Ovary (tissue), 9 donors: ENCODE results near the gene PLA2G2D. TPM values are rescaled to one million over a fixed set of nuclear protein-coding genes. Genes with fewer than 3 reads are reported as not detected.
A peak's percentile ranks its signal among the peaks of the same experiment; 100 is the strongest.

Experiments used
- DNase-seq, 5 donors: peaks; one replicate each; pipeline ENCODE4 v3.0.0-alpha.2; 2019 to 2020
- H3K27ac ChIP-seq, 2 donors: fragments of 200-600 bp; one replicate each; pipeline versions ENCODE4 v1.5.1 to v1.8.0; 2019 to 2022
- H3K27me3 ChIP-seq: fragments of 200-600 bp; one replicate; pipeline ENCODE4 v1.8.0; 2022
- H3K36me3 ChIP-seq: fragments of 200-600 bp; sonication (generic); one replicate; pipeline ENCODE4 v1.5.1; 2019
- H3K4me1 ChIP-seq: one replicate; pipeline ENCODE4 v1.8.1; 2013; ENCODE audit warnings: mild to moderate bottlenecking, moderate library complexity; ENCODE audit not compliant: insufficient read depth
- H3K4me3 ChIP-seq: fragments of 200-600 bp; sonication (generic); one replicate; pipeline ENCODE4 v1.5.1; 2017
- H3K9me3 ChIP-seq, 2 donors: fragments of 200-600 bp in 1 of 2; sonication (generic) in 1 of 2; one replicate each; pipeline versions ENCODE4 v1.5.1 to v1.8.1; 2013 to 2019; ENCODE audit warnings: mild to moderate bottlenecking in 1 of 2, moderate library complexity in 1 of 2
- EP300 ChIP-seq: sonication (generic); formaldehyde crosslinking; IDR thresholded peaks from one replicate; pipeline ENCODE4 v1.6.1; 2017; ENCODE audit warnings: antibody characterized with exemption
- POLR2A ChIP-seq: fragments of 450-650 bp; IDR thresholded peaks from one replicate; pipeline ENCODE4 v1.6.1; 2017; ENCODE audit warnings: antibody characterized with exemption, mild to moderate bottlenecking, moderate library complexity
- WGBS, 3 donors: extraction: QIAGEN DNeasy Blood & Tissue Kit in 1 of 3; methylation state at CpG; one replicate each; pipeline versions ENCODE4 v1.1.5 to v1.1.7; 2013 to 2017; 5-methylcytosine and 5-hydroxymethylcytosine counted together
- intact Hi-C, 4 donors: fragments of 100-400 bp; cut with DNase I; formaldehyde crosslinking; loops; one replicate each; pipeline versions ENCODE4 v1.11.0 to v1.15.1; 2022 to 2023
- polyA plus RNA-seq, 2 donors: library from polyadenylated mRNA; stranded (reverse); fragments of 200-250 nt in 1 of 2; fragments of 350-450 nt in 1 of 2; fragmentation: Illumina TruSeq in 1 of 2; extraction: RNeasy Lipid Tissue Mini Kit (QIAGEN cat#74804) in 1 of 2; gene quantifications; one replicate each; pipeline ENCODE4 v1.2.3, GENCODE V29; 2013 to 2014
- total RNA-seq, 7 donors: library from RNA; depleted of rRNA in 2 of 7; stranded (reverse); fragments of >200 nt in 2 of 7; fragmentation: NEBNext Ultra II Directional in 3 of 7; extraction: Animal tissue kit (Norgen Biotek cat#: 25700) in 3 of 7; gene quantifications; one replicate each; pipeline versions ENCODE4 v1.1.0 to v1.2.4, GENCODE V29; 2016 to 2023
- TF ChIP-seq, protein P1 (sequence below), 3 donors: fragments of 450-650 bp in 2 of 3; fragments of 200-600 bp in 1 of 3; IDR thresholded peaks; one replicate each; pipeline versions ENCODE4 v1.5.1 to v1.8.0; 2016 to 2022; ENCODE audit warnings: antibody characterized with exemption in 3 of 3, mild to moderate bottlenecking in 1 of 3
- donor health status: DM: no; HTN: no; CAD: no; lungs with moderate emphysema.
- donor health status: DM: no; HTN: no; CAD: no.
- donor health status: Bipolar disorder and iron deficiency.
- donor health status: DM: yes; HTN: yes; CAD: no.
- donor health status: DM: no; HTN: no; CAD: no.
- donor health status: DM: yes; HTN: yes; CAD: no.

PLA2G2D gene
- total and polyA plus RNA-seq, 9 donors: 0.12 to 2.1 (median 0.12) TPM; not detected in 6

DNA sequence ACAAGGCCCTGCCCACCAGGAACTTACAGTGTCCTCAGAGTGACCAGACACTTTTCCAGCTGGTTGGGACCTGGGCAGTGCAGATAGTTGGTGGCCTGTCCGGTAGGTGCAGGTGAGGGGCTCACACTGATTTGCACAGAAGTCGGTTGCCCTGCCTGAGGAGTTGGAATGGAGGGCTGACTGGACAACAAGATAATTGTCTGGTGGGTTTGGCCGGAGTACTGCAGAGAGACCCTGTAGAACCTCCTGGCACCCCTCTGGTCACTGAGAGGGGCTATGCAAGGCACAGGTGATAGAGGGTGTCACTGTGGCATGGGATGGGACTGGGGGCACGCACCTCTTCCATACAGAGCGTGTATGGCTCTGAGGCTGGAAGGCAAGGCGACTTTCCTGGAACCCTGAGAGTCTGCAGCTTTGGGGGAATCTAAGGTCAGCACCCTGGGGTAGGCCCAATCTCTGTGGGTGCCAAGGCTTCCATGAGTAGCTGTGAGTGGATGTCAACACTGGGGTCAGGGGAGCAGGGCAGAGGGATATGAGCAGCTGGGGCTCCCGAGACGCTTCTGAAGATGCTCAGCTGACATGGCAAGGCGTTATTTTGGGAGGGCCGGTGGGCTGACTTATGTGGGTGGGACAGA, 7.6 kb upstream of the PLA2G2D start:
- 93 to 97% (median 96%) methylated on average over 10 of the region's 10 CpGs for WGBS, 3 donors

DNA sequence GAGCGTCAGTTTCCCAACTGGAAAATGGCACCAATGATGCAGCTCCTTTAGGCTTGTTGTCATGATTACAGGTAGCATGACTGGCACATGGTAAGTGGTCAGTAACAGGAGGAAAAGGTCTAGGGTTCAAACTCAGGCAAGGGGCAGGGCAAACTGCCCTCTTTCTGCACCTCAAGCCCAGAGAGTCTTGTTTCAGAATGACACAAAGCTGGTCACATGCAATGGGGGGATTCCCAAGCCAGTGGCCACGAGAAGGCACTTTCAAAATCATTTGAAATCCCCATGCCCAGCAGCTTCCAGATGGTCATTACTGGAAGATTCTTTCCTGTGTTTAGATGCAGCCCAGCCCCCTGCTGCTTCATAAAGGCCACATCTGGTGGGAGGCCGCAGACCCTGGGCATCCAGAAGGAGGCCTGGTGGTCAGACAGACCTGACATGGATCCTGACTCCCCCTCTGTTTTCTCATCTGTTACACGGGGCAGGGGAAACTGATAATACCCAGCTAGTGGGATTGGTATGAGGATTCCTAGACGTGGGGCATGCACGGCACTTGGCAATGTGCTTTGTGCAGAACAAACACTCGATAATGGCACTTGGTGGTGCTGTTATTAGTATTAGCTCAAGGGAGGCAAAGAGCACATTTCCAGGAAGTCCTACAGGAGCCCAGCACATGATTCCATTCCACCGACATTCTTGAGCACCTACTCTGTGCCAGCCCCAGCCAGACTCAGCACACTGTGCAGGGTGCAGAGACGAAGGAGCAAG, 6.9 kb upstream of the PLA2G2D start:
- intact Hi-C loops: no loop called here
- WGBS, 3 donors: 75 to 80% (median 79%) methylated on average over 9 of the region's 9 CpGs
- Histone ChIP-seq H3K36me3 (no peaks in the 10 kb centered on the region), H3K27me3 (no peaks in the 10 kb centered on the region), H3K4me1 (no peaks in the 10 kb centered on the region), H3K27ac (no peak overlapping the region), H3K9me3 (no peaks in the 10 kb centered on the region), H3K4me3 (no peak overlapping the region)
- no peak for TF ChIP-seq POLR2A
- DNase-seq: no peak

More for the DNA sequence above, 7.6 kb upstream of the PLA2G2D start:
- H3K4me1 ChIP-seq: no peaks in the 10 kb centered on the region
- no peak overlapping the region for H3K4me3 ChIP-seq
- no peak for DNase-seq
- H3K27ac ChIP-seq: no peak overlapping the region
- H3K36me3 ChIP-seq: no peaks in the 10 kb centered on the region
- TF ChIP-seq POLR2A (no peak), EP300 (no peak)
- TF ChIP-seq, protein P1, sequence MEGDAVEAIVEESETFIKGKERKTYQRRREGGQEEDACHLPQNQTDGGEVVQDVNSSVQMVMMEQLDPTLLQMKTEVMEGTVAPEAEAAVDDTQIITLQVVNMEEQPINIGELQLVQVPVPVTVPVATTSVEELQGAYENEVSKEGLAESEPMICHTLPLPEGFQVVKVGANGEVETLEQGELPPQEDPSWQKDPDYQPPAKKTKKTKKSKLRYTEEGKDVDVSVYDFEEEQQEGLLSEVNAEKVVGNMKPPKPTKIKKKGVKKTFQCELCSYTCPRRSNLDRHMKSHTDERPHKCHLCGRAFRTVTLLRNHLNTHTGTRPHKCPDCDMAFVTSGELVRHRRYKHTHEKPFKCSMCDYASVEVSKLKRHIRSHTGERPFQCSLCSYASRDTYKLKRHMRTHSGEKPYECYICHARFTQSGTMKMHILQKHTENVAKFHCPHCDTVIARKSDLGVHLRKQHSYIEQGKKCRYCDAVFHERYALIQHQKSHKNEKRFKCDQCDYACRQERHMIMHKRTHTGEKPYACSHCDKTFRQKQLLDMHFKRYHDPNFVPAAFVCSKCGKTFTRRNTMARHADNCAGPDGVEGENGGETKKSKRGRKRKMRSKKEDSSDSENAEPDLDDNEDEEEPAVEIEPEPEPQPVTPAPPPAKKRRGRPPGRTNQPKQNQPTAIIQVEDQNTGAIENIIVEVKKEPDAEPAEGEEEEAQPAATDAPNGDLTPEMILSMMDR (IDR thresholded peaks at IDR 0.05): no peak
- H3K9me3 ChIP-seq: no peaks in the 10 kb centered on the region
- H3K27me3 ChIP-seq: no peaks in the 10 kb centered on the region
- intact Hi-C loops: no loop called here

DNA sequence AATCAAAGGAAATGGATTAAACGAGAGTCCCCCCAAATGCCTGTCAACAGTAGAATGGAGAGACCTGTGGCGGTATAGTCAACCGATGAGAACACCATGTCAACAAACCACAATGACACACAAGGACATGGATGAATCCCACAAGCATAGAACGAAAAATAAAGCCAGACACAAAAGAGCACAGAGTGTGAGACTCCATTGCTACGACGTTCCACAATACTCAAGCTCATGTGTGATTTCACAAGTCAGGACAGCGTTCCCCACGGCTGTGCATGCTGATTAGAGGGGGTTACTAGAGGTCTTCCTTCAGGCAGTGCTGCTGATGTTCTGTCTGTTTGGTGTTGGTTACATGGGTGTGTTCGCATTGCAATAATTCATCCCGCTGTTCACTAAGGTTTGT, 5.8 kb upstream of the PLA2G2D start:
- Histone ChIP-seq H3K9me3 (no peaks in the 10 kb centered on the region), H3K36me3 (no peaks in the 10 kb centered on the region), H3K27me3 (no peaks in the 10 kb centered on the region), H3K4me1 (no peaks in the 10 kb centered on the region), H3K4me3 (no peak overlapping the region), H3K27ac (no peak overlapping the region)
- DNase-seq: no peak
- WGBS, 3 donors: 74 to 79% (median 77%) methylated on average over 10 of the region's 10 CpGs
- no peak for TF ChIP-seq EP300
- TF ChIP-seq, protein P1 (IDR thresholded peaks at IDR 0.05): no peak
- TF ChIP-seq POLR2A: no peak
- intact Hi-C loops: no loop called here

GRCh38 chr1:20124456-20125057, 5.2 kb upstream of the PLA2G2D start:
- WGBS, 3 donors: 50 to 58% (median 51%) methylated on average over 7 of the region's 7 CpGs
- intact Hi-C loops: no loop called here
- no peaks in the 10 kb centered on the region for H3K27me3 ChIP-seq
- H3K9me3 ChIP-seq: no peaks in the 10 kb centered on the region
- TF ChIP-seq, protein P1 (IDR thresholded peaks at IDR 0.05): no peak
- no peak for TF ChIP-seq EP300
- TF ChIP-seq POLR2A: no peak
- no peaks in the 10 kb centered on the region for H3K4me1 ChIP-seq
- H3K36me3 ChIP-seq: no peaks in the 10 kb centered on the region
- peak in 2 of 5 donors; percentile 29 to 56 for DNase-seq
- no peak overlapping the region for H3K4me3 ChIP-seq
- H3K27ac ChIP-seq: no peak overlapping the region
